SK-N-SH (cell line): ENCODE results near the gene PITPNM1. TPM values are rescaled to one million over a fixed set of nuclear protein-coding genes. Genes with fewer than 3 reads are reported as not detected.

Experiments used
- CTCF ChIA-PET: fragments of 300-600, 350-600 bp; formaldehyde crosslinking; extraction: SDS; loops from one replicate; lab custom pipeline; 2021; lab: Yijun Ruan, JAX
- POLR2A ChIA-PET: fragments of 350-600 bp; sonication (Branson Sonifier 250); formaldehyde crosslinking; extraction: SDS; loops from one replicate; lab custom pipeline; 2020; ENCODE audit warnings: antibody characterized with exemption, inconsistent platforms; lab: Yijun Ruan, JAX
- DNase-seq: peaks from one replicate; pipeline ENCODE4 v3.0.0; 2012
- H2AFZ ChIP-seq: fragments of 200-600 bp; sonication (generic); 2 replicates; pipeline ENCODE4 v1.8.1; 2016; ENCODE audit warnings: antibody characterized with exemption, mild to moderate bottlenecking, low read depth
- H3F3A ChIP-seq: fragments of 200-600 bp; sonication (generic); replicated peaks from 2 replicates; pipeline ENCODE3; 2016; ENCODE audit warnings: antibody characterized with exemption, mild to moderate bottlenecking; ENCODE audit not compliant: insufficient read depth
- H3K27ac ChIP-seq, 2 experiments: fragments of 200-500 bp in 1 of 2; fragments of 200-600 bp in 1 of 2; sonication (Bioruptor generic) in 1 of 2; sonication (generic), shearing (Covaris generic) in 1 of 2; 2 replicates each; pipeline versions ENCODE4 v1.5.1 to v1.6.1; 2014 to 2016; ENCODE audit warnings: low read depth in 2 of 2, inconsistent platforms in 1 of 2, low read length in 1 of 2, mild to moderate bottlenecking in 1 of 2, mixed read lengths in 1 of 2
- H3K27me3 ChIP-seq: fragments of 200-600 bp; sonication (generic), shearing (Covaris generic); 2 replicates; pipeline ENCODE4 v1.6.1; 2016; ENCODE audit warnings: mixed run types; ENCODE audit not compliant: insufficient read depth
- H3K36me3 ChIP-seq, 2 experiments: fragments of 200-500 bp in 1 of 2; fragments of 200-600 bp in 1 of 2; sonication (Bioruptor generic) in 1 of 2; sonication (generic) in 1 of 2; replicated peaks in 1 of 2; 2 replicates each; pipeline versions ENCODE3 to v1.5.1; 2014 to 2016; ENCODE audit warnings: low read length in 1 of 2, mild to moderate bottlenecking in 1 of 2; ENCODE audit not compliant: insufficient read depth in 2 of 2, control insufficient read depth in 1 of 2
- H3K4me1 ChIP-seq, 2 experiments: fragments of 200-500 bp in 1 of 2; fragments of 200-600 bp in 1 of 2; sonication (Bioruptor generic) in 1 of 2; sonication (generic), shearing (Covaris generic) in 1 of 2; 2 replicates each; pipeline versions ENCODE4 v1.5.1 to v1.6.1; 2014 to 2016; ENCODE audit warnings: low read depth in 1 of 2, low read length in 1 of 2, mixed run types in 1 of 2; ENCODE audit not compliant: insufficient read depth in 2 of 2, control insufficient read depth in 1 of 2
- H3K4me2 ChIP-seq: fragments of 200-600 bp; sonication (generic), shearing (Covaris generic); 2 replicates; pipeline ENCODE4 v1.6.1; 2017; ENCODE audit warnings: mixed run types
- H3K4me3 ChIP-seq, 2 experiments: fragments of 200-500 bp in 1 of 2; fragments of 200-600 bp in 1 of 2; sonication (Bioruptor generic) in 1 of 2; sonication (generic), shearing (Covaris generic) in 1 of 2; 2 replicates each; pipeline versions ENCODE4 v1.5.1 to v1.8.1; 2014 to 2016; ENCODE audit warnings: low read depth in 2 of 2, inconsistent platforms in 1 of 2, low read length in 1 of 2, mild to moderate bottlenecking in 1 of 2, mixed read lengths in 1 of 2, moderate library complexity in 1 of 2
- H3K79me2 ChIP-seq: fragments of 200-600 bp; sonication (generic); 2 replicates; pipeline ENCODE4 v1.8.1; 2017; ENCODE audit warnings: mild to moderate bottlenecking; ENCODE audit not compliant: insufficient read depth
- H3K9ac ChIP-seq: fragments of 200-600 bp; sonication (generic); 2 replicates; pipeline ENCODE4 v1.6.1; 2017; ENCODE audit warnings: mixed run types
- H3K9me2 ChIP-seq: fragments of 200-600 bp; sonication (generic); 2 replicates; pipeline ENCODE4 v1.6.1; 2017; ENCODE audit warnings: mixed run types
- H3K9me3 ChIP-seq: fragments of 200-600 bp; sonication (generic); 2 replicates; pipeline ENCODE4 v1.6.1; 2017; ENCODE audit warnings: mixed run types, mild to moderate bottlenecking, moderate library complexity
- H4K20me1 ChIP-seq: fragments of 200-600 bp; sonication (generic); 2 replicates; pipeline ENCODE4 v1.6.1; 2017; ENCODE audit warnings: mild to moderate bottlenecking, mixed run types; ENCODE audit not compliant: insufficient read depth
- CHD2 ChIP-seq: fragments of 150-350 bp; IDR thresholded peaks from 2 replicates; pipeline ENCODE4 v1.6.1; 2018; ENCODE audit warnings: low read length; ENCODE audit not compliant: partially characterized antibody
- CTCF ChIP-seq: fragments of 200-600 bp; sonication (generic); IDR thresholded peaks from 2 replicates; pipeline ENCODE4 v1.6.1; 2017; ENCODE audit warnings: antibody characterized with exemption, mild to moderate bottlenecking, moderate library complexity
- ELF1 ChIP-seq: IDR thresholded peaks from 2 replicates; pipeline ENCODE4 v1.4.0; 2012
- EP300 ChIP-seq, 2 experiments: IDR thresholded peaks; 2 replicates each; pipeline versions ENCODE4 v1.4.0 to v1.6.1; 2012; ENCODE audit warnings: borderline replicate concordance in 1 of 2, low read depth in 1 of 2, low read length in 1 of 2
- EZH2phosphoT487 ChIP-seq: fragments of 200-600 bp; sonication (generic); IDR thresholded peaks from 2 replicates; pipeline ENCODE4 v1.6.1; 2017; ENCODE audit warnings: low read depth, mixed run types, mild to moderate bottlenecking, antibody characterized with exemption, moderate library complexity, borderline replicate concordance
- FOSL2 ChIP-seq: IDR thresholded peaks from 2 replicates; pipeline ENCODE4 v1.4.0; 2012; ENCODE audit warnings: low read depth, mild to moderate bottlenecking, moderate library complexity, borderline replicate concordance
- FOXJ3 ChIP-seq: sonication (generic); formaldehyde crosslinking; IDR thresholded peaks from 2 replicates; pipeline ENCODE4 v1.5.1; 2020; ENCODE audit warnings: mild to moderate bottlenecking, missing genetic modification reagents
- FOXM1 ChIP-seq: IDR thresholded peaks from 2 replicates; pipeline ENCODE4 v1.4.0; 2012; ENCODE audit warnings: low read depth, mild to moderate bottlenecking
- JUND ChIP-seq: IDR thresholded peaks from 2 replicates; pipeline ENCODE4 v1.4.0; 2012
- MEF2A ChIP-seq: IDR thresholded peaks from 2 replicates; pipeline ENCODE4 v1.4.0; 2012; ENCODE audit warnings: low read depth, borderline replicate concordance
- NFIC ChIP-seq: IDR thresholded peaks from 2 replicates; pipeline ENCODE4 v1.4.0; 2012; ENCODE audit warnings: borderline replicate concordance
- NRF1 ChIP-seq: IDR thresholded peaks from 2 replicates; pipeline ENCODE4 v1.6.1; 2012; ENCODE audit warnings: low read depth, mild to moderate bottlenecking, low read length
- PBX3 ChIP-seq: IDR thresholded peaks from 2 replicates; pipeline ENCODE4; 2012
- POLR2AphosphoS5 ChIP-seq: IDR thresholded peaks from 2 replicates; pipeline ENCODE4 v1.6.1; 2012; ENCODE audit warnings: low read depth, low read length
- RFX5 ChIP-seq: IDR thresholded peaks from 2 replicates; pipeline ENCODE4 v1.6.1; 2012; ENCODE audit warnings: mild to moderate bottlenecking, improper control_type of control experiment, low read length
- RXRA ChIP-seq: IDR thresholded peaks from 2 replicates; pipeline ENCODE4 v1.4.0; 2012; ENCODE audit warnings: low read depth, mild to moderate bottlenecking, borderline replicate concordance
- TEAD4 ChIP-seq: IDR thresholded peaks from 2 replicates; pipeline ENCODE4 v1.4.0; 2012; ENCODE audit warnings: mild to moderate bottlenecking, borderline replicate concordance; ENCODE audit not compliant: insufficient read depth
- USF2 ChIP-seq: fragments of 150-350 bp; IDR thresholded peaks from 2 replicates; pipeline ENCODE4 v1.6.1; 2017; ENCODE audit warnings: antibody characterized with exemption, low read length, low read depth, borderline replicate concordance
- whole genome bisulfite sequencing: methylation state at CpG from one replicate; pipeline ENCODE4 v1.1.6; 2017; ENCODE audit warnings: low lambda C conversion rate; 5-methylcytosine and 5-hydroxymethylcytosine counted together
- polyA plus RNA-seq, 3 experiments: library from polyadenylated mRNA; depleted of rRNA; stranded (reverse); fragments of >200 nt; gene quantifications; 2 replicates each; pipeline ENCODE4 v1.2.3, GENCODE V29; 2012

Gene PITPNM1
- polyA plus RNA-seq, 1 of the 3 experiments (the other 2 are of a cell fraction): 24.2 TPM

- TF ChIP-seq ELF1: no peak
Measured at GRCh38 chr11:67528376-67528775, 23.2 kb upstream of the PITPNM1 start (continued).

- Histone ChIP-seq H3K79me2 (no peaks in the 10 kb centered on the region), H3K27me3 (no peaks in the 10 kb centered on the region), H3K9me3 (no peaks in the 10 kb centered on the region), H3K4me3 (no peak overlapping the region), H3K9me2 (no peaks in the 10 kb centered on the region), H2AFZ (no peak overlapping the region), H3F3A (no peaks in the 10 kb centered on the region), H3K4me1 (no peaks in the 10 kb centered on the region), H3K4me2 (no peak overlapping the region)
- DNase-seq: no peak
- CTCF ChIA-PET: no interaction called here
- POLR2A ChIA-PET: no interaction called here
- TF ChIP-seq NRF1 (no peak), FOXJ3 (CRISPR knock-in tag) (no peak), PBX3 (no peak), POLR2AphosphoS5 (no peak), JUND (no peak), FOXM1 (no peak), CHD2 (no peak), EP300 (IDR thresholded peaks at IDR 0.05; ENCODE audit: borderline replicate concordance in 1 of 2, low read depth in 1 of 2, low read length in 1 of 2) (no peak), TEAD4 (no peak), FOSL2 (no peak), MEF2A (no peak), EZH2phosphoT487 (no peak), USF2 (no peak), ELF1 (no peak), RXRA (no peak), RFX5 (no peak), CTCF (no peak), NFIC (no peak)
- TF ChIP-seq, all 33 proteins: peak for 0
- 42% methylated on average over 5 of the region's 5 CpGs for WGBS
- Histone ChIP-seq H3K9ac (no peak overlapping the region), H3K36me3 (no peaks in the 10 kb centered on the region), H3K27ac (no peak overlapping the region), H4K20me1 (no peaks in the 10 kb centered on the region)
Measured at GRCh38 chr11:67525275-67525976, 20.3 kb upstream of the PITPNM1 start.
